WTC11 (cell line): ENCODE data around the gene CEP135. TPM values are rescaled to one million over a fixed set of nuclear protein-coding genes. Genes with fewer than 3 reads are reported as not detected.

Source experiments
- ATAC-seq: fragments of 200-7000 bp; cut with Tn5 transposase; 2 replicates; pipeline ENCODE4 v1.10.0; 2021; ENCODE audit warnings: mild to moderate bottlenecking, moderate library complexity
- CTCF ChIA-PET: fragments of 300-600 bp; sonication (Branson Sonifier 250); formaldehyde crosslinking; loops from one replicate; lab custom pipeline; 2021; ENCODE audit warnings: antibody characterized with exemption; lab: Charles Lee
- POLR2A ChIA-PET: fragments of 350-600 bp; sonication (Branson Sonifier 250); formaldehyde crosslinking; loops from one replicate; lab custom pipeline; 2021; ENCODE audit warnings: antibody characterized with exemption; lab: Charles Lee
- DNase-seq: peaks from one replicate; pipeline ENCODE4 v3.0.0; 2021; ENCODE audit warnings: low spot score
- H3K27ac Mint-ChIP-seq: 2 replicates; pipeline ENCODE4 v1.8.0; 2021; ENCODE audit warnings: mixed read lengths
- H3K27me3 Mint-ChIP-seq: 2 replicates; pipeline ENCODE4 v1.8.0; 2021; ENCODE audit warnings: low read depth, mild to moderate bottlenecking, moderate library complexity, mixed read lengths
- H3K36me3 Mint-ChIP-seq: 2 replicates; pipeline ENCODE4 v1.8.0; 2021; ENCODE audit warnings: mixed read lengths
- H3K4me1 Mint-ChIP-seq: 2 replicates; pipeline ENCODE4 v1.8.0; 2022; ENCODE audit warnings: mixed read lengths
- H3K4me3 Mint-ChIP-seq: 2 replicates; pipeline ENCODE4 v1.8.0; 2021; ENCODE audit warnings: mild to moderate bottlenecking, moderate library complexity, mixed read lengths
- H3K9me3 Mint-ChIP-seq: 2 replicates; pipeline ENCODE4 v1.8.0; 2021; ENCODE audit warnings: mixed read lengths
- EMX1 ChIP-seq: fragments of 250-450 bp; sonication (Bioruptor Pico); IDR thresholded peaks from 2 replicates; pipeline ENCODE4 v1.8.0; 2021; ENCODE audit warnings: mild to moderate bottlenecking
- ESRRA ChIP-seq: sonication (generic); formaldehyde crosslinking; IDR thresholded peaks from 2 replicates; pipeline ENCODE4 v1.8.1; 2022; ENCODE audit warnings: mild to moderate bottlenecking, missing genetic modification reagents, borderline replicate concordance
- FOXJ3 ChIP-seq: sonication (generic); formaldehyde crosslinking; IDR thresholded peaks from 2 replicates; pipeline ENCODE4 v1.9.0; 2021; ENCODE audit warnings: missing genetic modification reagents, mild to moderate bottlenecking, borderline replicate concordance
- GABPB1 ChIP-seq: sonication (generic); formaldehyde crosslinking; IDR thresholded peaks from 2 replicates; pipeline ENCODE4 v1.8.1; 2023; ENCODE audit warnings: mild to moderate bottlenecking, missing genetic modification reagents
- IRF2 ChIP-seq: sonication (generic); formaldehyde crosslinking; IDR thresholded peaks from 2 replicates; pipeline ENCODE4 v1.8.0; 2022; ENCODE audit warnings: low read depth, missing genetic modification reagents, borderline replicate concordance
- NR1H2 ChIP-seq: sonication (generic); formaldehyde crosslinking; IDR thresholded peaks from 2 replicates; pipeline ENCODE4 v1.9.0; 2021; ENCODE audit warnings: mild to moderate bottlenecking, moderate library complexity, missing genetic modification reagents
- NR2C2 ChIP-seq: sonication (generic); formaldehyde crosslinking; IDR thresholded peaks from 2 replicates; pipeline ENCODE4 v1.8.0; 2022; ENCODE audit warnings: mild to moderate bottlenecking, missing genetic modification reagents
- RORB ChIP-seq: fragments of 250-450 bp; sonication (Bioruptor Pico); IDR thresholded peaks from 2 replicates; pipeline ENCODE4 v1.9.0; 2021; ENCODE audit warnings: mild to moderate bottlenecking
- TCF7 ChIP-seq: sonication (generic); formaldehyde crosslinking; IDR thresholded peaks from 2 replicates; pipeline ENCODE4 v1.8.0; 2022; ENCODE audit warnings: mild to moderate bottlenecking, low read depth, missing genetic modification reagents, moderate library complexity
- TP53 ChIP-seq: sonication (generic); formaldehyde crosslinking; IDR thresholded peaks from 2 replicates; pipeline ENCODE4 v1.8.1; 2023; ENCODE audit warnings: mild to moderate bottlenecking, missing genetic modification reagents
- ZNF138 ChIP-seq: sonication (generic); formaldehyde crosslinking; conservative IDR thresholded peaks from 2 replicates; pipeline ENCODE4 v1.8.1; 2022; ENCODE audit warnings: mild to moderate bottlenecking, moderate library complexity, missing genetic modification reagents
- ZNF232 ChIP-seq: sonication (generic); formaldehyde crosslinking; IDR thresholded peaks from 2 replicates; pipeline ENCODE4 v1.8.0; 2022; ENCODE audit warnings: mild to moderate bottlenecking, missing genetic modification reagents
- total RNA-seq: library from RNA; stranded (reverse); gene quantifications from 3 replicates; pipeline ENCODE4 v1.2.3, GENCODE V29; 2021
- TF ChIP-seq, protein P1 (sequence below): fragments of 250-450 bp; sonication (Bioruptor Pico); IDR thresholded peaks from 2 replicates; pipeline ENCODE4 v1.9.0; 2021; ENCODE audit warnings: mild to moderate bottlenecking
- TF ChIP-seq, protein P2 (sequence below): fragments of 250-450 bp; sonication (Bioruptor Pico); IDR thresholded peaks from 2 replicates; pipeline ENCODE4 v1.9.0; 2021; ENCODE audit warnings: moderate library complexity, mild to moderate bottlenecking, inconsistent platforms, borderline replicate concordance
- TF ChIP-seq, protein P3 (sequence below): sonication (generic); formaldehyde crosslinking; IDR thresholded peaks from 2 replicates; pipeline ENCODE4 v1.8.0; 2022; ENCODE audit warnings: missing genetic modification reagents
- TF ChIP-seq, protein P4 (sequence below): sonication (generic); formaldehyde crosslinking; IDR thresholded peaks from 2 replicates; pipeline ENCODE4 v1.8.1; 2022; ENCODE audit warnings: missing genetic modification reagents, borderline replicate concordance
- TF ChIP-seq, protein P5 (sequence below): sonication (generic); formaldehyde crosslinking; IDR thresholded peaks from 2 replicates; pipeline ENCODE4 v1.8.1; 2022; ENCODE audit warnings: mild to moderate bottlenecking, missing genetic modification reagents, moderate library complexity, borderline replicate concordance
- TF ChIP-seq, protein P6 (sequence below): sonication (generic); formaldehyde crosslinking; IDR thresholded peaks from 2 replicates; pipeline ENCODE4 v1.8.1; 2022; ENCODE audit warnings: low read depth, missing genetic modification reagents, borderline replicate concordance
- TF ChIP-seq, protein P7 (sequence below): sonication (generic); formaldehyde crosslinking; IDR thresholded peaks from 2 replicates; pipeline ENCODE4 v1.8.1; 2023; ENCODE audit warnings: mild to moderate bottlenecking, missing genetic modification reagents, borderline replicate concordance

The CEP135 gene
- total RNA-seq, 1 experiment from 2014 or later: 13.6 TPM

DNA sequence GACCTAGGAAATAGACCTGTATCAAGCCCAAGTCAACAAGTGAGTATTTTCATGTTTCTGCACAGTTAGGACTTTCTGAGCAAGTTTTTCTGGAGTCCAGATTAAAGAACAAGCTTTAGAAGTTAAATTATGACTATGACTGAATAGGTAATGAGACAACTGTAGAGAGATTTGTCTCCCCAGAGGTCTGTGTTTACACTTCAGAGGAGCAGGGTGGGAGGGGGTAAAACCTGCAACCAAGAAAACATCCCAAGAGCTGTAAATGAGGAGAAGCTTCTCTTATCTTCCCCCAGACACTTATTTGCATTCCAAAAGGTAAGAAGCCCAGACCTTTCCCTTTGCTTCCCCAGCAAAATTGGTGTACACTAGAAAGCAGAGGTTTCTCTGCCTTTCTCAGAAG is 22.1 kb upstream of the CEP135 start:
- CTCF ChIA-PET: interaction anchor here (0.7 to 1.2 kb wide), 2 partner anchors 22 to 262 kb away, joined by 3 to 7 read pairs; partner anchors contain the start of gene CEP135
- Mint-ChIP-seq H3K27me3 (no peaks in the 10 kb centered on the region; the same call in 1 of the 2 replicates), H3K27ac (no peak overlapping the region; the same call in 1 of the 2 replicates), H3K9me3 (peaks cover 22% of the 10 kb centered on the region), H3K4me1 (peaks cover 28% of the 10 kb centered on the region), H3K36me3 (no peaks in the 10 kb centered on the region), H3K4me3 (no peak overlapping the region)
- TF ChIP-seq, protein P1, sequence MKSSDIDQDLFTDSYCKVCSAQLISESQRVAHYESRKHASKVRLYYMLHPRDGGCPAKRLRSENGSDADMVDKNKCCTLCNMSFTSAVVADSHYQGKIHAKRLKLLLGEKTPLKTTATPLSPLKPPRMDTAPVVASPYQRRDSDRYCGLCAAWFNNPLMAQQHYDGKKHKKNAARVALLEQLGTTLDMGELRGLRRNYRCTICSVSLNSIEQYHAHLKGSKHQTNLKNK (CRISPR knock-in tag): no peak
- no peak for TF ChIP-seq TCF7 (CRISPR knock-in tag)
- no peak for TF ChIP-seq ESRRA (CRISPR knock-in tag)
- no peak for TF ChIP-seq NR2C2 (CRISPR knock-in tag)
- TF ChIP-seq GABPB1 (CRISPR knock-in tag): no peak
- DNase-seq: no peak
- ATAC-seq: peak; percentile 59; the same call in 1 of the 2 replicates
- POLR2A ChIA-PET: no interaction called here

DNA sequence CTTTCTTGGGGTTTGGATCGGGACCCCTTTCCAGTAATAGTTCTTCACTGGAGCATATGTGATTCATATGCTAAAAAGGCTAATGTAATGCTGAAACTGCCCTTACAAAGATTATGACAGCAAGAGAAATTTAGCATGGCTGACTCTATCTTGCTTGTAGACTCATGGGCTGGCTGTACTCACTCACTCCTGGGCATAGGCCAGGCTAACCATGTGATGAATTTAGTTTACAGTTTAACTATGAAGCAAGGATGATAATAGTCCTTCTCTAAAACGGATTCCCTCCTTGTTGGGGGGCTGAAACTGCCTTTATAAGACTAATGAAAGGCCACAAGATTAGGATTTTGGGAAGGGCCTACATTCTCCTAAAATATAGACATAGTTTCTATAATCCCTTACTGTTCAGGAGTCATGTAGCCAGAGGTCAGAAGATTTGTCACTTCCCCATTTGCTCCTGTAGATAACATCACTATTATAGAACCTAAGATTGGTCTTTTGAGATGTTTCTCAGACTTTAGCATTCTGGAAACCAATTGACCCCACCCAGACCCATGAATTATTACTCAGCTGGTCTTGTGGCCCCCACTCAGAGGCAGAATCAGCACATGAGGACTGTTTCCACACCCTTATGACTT is 20.8 kb upstream of the CEP135 start:
- peaks cover 22% of the 10 kb centered on the region for H3K9me3 Mint-ChIP-seq
- POLR2A ChIA-PET: no interaction called here
- DNase-seq: no peak
- H3K27me3 Mint-ChIP-seq: no peaks in the 10 kb centered on the region; the same call in 1 of the 2 replicates
- peaks cover 28% of the 10 kb centered on the region for H3K4me1 Mint-ChIP-seq
- ATAC-seq: no peak
- H3K4me3 Mint-ChIP-seq: no peak overlapping the region
- no peak overlapping the region for H3K27ac Mint-ChIP-seq
- CTCF ChIA-PET: no interaction called here
- no peaks in the 10 kb centered on the region for H3K36me3 Mint-ChIP-seq
- TF ChIP-seq, protein P2, sequence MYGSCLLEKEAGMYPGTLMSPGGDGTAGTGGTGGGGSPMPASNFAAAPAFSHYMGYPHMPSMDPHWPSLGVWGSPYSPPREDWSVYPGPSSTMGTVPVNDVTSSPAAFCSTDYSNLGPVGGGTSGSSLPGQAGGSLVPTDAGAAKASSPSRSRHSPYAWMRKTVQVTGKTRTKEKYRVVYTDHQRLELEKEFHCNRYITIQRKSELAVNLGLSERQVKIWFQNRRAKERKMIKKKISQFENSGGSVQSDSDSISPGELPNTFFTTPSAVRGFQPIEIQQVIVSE: no peak
- TF ChIP-seq, protein P3, sequence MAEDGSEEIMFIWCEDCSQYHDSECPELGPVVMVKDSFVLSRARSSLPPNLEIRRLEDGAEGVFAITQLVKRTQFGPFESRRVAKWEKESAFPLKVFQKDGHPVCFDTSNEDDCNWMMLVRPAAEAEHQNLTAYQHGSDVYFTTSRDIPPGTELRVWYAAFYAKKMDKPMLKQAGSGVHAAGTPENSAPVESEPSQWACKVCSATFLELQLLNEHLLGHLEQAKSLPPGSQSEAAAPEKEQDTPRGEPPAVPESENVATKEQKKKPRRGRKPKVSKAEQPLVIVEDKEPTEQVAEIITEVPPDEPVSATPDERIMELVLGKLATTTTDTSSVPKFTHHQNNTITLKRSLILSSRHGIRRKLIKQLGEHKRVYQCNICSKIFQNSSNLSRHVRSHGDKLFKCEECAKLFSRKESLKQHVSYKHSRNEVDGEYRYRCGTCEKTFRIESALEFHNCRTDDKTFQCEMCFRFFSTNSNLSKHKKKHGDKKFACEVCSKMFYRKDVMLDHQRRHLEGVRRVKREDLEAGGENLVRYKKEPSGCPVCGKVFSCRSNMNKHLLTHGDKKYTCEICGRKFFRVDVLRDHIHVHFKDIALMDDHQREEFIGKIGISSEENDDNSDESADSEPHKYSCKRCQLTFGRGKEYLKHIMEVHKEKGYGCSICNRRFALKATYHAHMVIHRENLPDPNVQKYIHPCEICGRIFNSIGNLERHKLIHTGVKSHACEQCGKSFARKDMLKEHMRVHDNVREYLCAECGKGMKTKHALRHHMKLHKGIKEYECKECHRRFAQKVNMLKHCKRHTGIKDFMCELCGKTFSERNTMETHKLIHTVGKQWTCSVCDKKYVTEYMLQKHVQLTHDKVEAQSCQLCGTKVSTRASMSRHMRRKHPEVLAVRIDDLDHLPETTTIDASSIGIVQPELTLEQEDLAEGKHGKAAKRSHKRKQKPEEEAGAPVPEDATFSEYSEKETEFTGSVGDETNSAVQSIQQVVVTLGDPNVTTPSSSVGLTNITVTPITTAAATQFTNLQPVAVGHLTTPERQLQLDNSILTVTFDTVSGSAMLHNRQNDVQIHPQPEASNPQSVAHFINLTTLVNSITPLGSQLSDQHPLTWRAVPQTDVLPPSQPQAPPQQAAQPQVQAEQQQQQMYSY: no peak
- TF ChIP-seq ZNF138 (no peak), FOXJ3 (CRISPR knock-in tag) (no peak), TP53 (CRISPR knock-in tag) (no peak), ZNF232 (no peak), RORB (CRISPR knock-in tag) (no peak), IRF2 (CRISPR knock-in tag) (no peak), NR1H2 (no peak), GABPB1 (CRISPR knock-in tag) (no peak), EMX1 (CRISPR knock-in tag) (no peak)
- TF ChIP-seq, protein P4, sequence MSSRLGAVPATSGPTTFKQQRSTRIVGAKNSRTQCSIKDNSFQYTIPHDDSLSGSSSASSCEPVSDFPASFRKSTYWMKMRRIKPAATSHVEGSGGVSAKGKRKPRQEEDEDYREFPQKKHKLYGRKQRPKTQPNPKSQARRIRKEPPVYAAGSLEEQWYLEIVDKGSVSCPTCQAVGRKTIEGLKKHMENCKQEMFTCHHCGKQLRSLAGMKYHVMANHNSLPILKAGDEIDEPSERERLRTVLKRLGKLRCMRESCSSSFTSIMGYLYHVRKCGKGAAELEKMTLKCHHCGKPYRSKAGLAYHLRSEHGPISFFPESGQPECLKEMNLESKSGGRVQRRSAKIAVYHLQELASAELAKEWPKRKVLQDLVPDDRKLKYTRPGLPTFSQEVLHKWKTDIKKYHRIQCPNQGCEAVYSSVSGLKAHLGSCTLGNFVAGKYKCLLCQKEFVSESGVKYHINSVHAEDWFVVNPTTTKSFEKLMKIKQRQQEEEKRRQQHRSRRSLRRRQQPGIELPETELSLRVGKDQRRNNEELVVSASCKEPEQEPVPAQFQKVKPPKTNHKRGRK (CRISPR knock-in tag): no peak
- TF ChIP-seq, protein P1 (CRISPR knock-in tag): no peak
- TF ChIP-seq, protein P5, sequence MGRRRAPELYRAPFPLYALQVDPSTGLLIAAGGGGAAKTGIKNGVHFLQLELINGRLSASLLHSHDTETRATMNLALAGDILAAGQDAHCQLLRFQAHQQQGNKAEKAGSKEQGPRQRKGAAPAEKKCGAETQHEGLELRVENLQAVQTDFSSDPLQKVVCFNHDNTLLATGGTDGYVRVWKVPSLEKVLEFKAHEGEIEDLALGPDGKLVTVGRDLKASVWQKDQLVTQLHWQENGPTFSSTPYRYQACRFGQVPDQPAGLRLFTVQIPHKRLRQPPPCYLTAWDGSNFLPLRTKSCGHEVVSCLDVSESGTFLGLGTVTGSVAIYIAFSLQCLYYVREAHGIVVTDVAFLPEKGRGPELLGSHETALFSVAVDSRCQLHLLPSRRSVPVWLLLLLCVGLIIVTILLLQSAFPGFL (CRISPR knock-in tag): no peak
- TF ChIP-seq, protein P6, sequence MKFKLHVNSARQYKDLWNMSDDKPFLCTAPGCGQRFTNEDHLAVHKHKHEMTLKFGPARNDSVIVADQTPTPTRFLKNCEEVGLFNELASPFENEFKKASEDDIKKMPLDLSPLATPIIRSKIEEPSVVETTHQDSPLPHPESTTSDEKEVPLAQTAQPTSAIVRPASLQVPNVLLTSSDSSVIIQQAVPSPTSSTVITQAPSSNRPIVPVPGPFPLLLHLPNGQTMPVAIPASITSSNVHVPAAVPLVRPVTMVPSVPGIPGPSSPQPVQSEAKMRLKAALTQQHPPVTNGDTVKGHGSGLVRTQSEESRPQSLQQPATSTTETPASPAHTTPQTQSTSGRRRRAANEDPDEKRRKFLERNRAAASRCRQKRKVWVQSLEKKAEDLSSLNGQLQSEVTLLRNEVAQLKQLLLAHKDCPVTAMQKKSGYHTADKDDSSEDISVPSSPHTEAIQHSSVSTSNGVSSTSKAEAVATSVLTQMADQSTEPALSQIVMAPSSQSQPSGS (CRISPR knock-in tag): no peak
- TF ChIP-seq, protein P7, sequence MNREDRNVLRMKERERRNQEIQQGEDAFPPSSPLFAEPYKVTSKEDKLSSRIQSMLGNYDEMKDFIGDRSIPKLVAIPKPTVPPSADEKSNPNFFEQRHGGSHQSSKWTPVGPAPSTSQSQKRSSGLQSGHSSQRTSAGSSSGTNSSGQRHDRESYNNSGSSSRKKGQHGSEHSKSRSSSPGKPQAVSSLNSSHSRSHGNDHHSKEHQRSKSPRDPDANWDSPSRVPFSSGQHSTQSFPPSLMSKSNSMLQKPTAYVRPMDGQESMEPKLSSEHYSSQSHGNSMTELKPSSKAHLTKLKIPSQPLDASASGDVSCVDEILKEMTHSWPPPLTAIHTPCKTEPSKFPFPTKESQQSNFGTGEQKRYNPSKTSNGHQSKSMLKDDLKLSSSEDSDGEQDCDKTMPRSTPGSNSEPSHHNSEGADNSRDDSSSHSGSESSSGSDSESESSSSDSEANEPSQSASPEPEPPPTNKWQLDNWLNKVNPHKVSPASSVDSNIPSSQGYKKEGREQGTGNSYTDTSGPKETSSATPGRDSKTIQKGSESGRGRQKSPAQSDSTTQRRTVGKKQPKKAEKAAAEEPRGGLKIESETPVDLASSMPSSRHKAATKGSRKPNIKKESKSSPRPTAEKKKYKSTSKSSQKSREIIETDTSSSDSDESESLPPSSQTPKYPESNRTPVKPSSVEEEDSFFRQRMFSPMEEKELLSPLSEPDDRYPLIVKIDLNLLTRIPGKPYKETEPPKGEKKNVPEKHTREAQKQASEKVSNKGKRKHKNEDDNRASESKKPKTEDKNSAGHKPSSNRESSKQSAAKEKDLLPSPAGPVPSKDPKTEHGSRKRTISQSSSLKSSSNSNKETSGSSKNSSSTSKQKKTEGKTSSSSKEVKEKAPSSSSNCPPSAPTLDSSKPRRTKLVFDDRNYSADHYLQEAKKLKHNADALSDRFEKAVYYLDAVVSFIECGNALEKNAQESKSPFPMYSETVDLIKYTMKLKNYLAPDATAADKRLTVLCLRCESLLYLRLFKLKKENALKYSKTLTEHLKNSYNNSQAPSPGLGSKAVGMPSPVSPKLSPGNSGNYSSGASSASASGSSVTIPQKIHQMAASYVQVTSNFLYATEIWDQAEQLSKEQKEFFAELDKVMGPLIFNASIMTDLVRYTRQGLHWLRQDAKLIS: no peak
